Left renal cortex interstitium (tissue), 4 donors: ENCODE measurements around the gene DSG1. TPM values are rescaled to one million over a fixed set of nuclear protein-coding genes. Genes with fewer than 3 reads are reported as not detected.
"Not testable (repeated sequence)": the region's sequence is repeated elsewhere in the genome, so short reads cannot be mapped to it uniquely, and the experiment has no call there.

Experiments used
- DNase-seq, 4 donors: peaks; one replicate each; pipeline ENCODE4 v3.0.0-alpha.2; 2013; ENCODE audit warnings: low read depth in 4 of 4, low spot score in 2 of 4, missing footprints in 1 of 4
- polyA plus RNA-seq, 4 donors: library from polyadenylated mRNA; unstranded; fragments of 120-200 nt; gene quantifications; one replicate each; pipeline ENCODE4 v1.2.1, GENCODE V29; 2013; ENCODE audit not compliant: insufficient read length in 4 of 4

The DSG1 gene
- polyA plus RNA-seq, 4 donors: 0.03 to 0.08 (median 0.04) TPM

DNA sequence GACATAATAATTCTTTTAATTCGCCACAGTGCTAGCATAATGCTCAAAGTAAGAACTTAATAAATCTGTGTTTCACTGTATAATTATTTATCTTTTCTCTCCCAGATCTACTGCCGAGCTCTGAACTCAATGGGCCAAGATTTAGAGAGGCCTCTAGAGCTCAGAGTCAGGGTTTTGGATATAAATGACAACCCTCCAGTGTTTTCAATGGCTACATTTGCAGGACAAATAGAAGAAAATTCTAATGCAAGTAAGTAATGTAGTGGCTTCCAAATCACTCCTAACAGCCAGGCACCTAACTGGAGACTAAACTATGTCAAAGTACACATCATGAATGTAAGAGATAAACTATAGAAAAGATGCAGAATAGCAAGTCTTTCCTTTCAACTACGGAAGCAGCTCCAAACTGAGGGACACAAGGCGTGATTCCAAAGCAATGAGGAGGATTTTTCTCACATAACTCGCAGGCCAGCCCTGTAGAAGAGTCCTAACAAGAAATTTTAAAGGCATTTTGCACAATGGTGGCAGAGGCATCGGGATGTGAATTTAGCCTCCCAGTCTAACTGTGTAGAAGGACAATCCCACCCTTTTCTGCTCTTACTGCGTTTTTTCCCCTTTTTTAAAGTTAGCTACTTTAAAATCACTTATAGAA, 12.0 kb downstream of the DSG1 start:
- no peak for DNase-seq

- DNase-seq: no peak
Measured at GRCh38 chr18:31343454-31343853, 25.5 kb downstream of the DSG1 start.

GRCh38 chr18:31353336-31353735, 35.4 kb downstream of the DSG1 start:
- DNase-seq: not testable (repeated sequence)

DNA sequence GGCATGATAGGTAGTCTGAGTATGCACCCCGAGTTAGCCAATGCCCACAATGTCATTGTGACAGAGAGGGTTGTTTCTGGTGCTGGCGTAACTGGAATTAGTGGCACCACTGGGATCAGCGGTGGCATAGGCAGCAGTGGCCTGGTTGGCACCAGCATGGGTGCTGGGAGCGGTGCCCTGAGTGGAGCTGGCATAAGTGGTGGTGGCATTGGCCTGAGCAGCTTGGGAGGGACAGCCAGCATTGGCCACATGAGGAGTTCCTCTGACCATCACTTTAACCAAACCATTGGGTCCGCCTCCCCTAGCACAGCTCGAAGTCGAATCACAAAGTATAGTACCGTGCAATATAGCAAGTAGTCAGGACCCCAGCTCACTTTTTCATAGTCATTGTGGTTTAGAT, 37.0 kb downstream of the DSG1 start:
- DNase-seq: no peak

DNA sequence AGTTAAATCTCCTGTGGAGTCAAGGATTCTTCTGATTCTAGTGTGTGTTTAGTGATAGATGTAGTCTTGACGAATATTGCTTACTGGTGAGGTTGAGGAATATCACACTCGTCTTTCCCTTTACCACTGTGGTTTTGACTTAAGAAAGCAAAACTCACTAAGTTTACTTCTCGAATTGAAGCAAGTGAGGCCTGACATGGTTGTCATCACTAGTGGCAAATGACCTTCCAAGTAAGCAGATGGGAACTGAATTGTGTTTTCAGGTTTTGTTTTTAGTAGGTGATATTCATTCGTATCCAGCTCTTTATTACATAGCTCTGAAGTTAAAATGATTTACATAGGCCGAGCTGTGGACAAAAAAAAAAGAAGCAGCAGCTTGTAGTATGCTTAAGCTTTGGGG, 38.1 kb downstream of the DSG1 start:
- no peak for DNase-seq

DNA sequence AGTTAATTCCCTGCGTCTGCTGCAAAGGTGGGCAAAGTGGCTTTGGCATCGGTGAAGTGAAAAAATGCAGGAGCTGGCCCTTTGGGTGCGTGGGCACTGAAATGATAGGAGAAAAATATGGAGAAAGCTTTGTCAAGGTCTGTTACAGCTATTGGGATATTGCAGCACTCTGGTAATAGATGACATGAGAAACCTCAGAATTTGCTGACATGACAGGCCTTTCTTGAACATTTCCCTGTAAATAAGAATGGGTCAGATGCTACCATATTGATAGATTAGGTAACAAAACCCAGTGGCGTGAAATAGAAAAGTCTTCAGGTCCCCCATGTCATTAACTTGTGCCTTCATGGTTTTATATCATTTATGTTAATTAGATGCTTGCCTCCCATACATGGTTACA, 46.2 kb downstream of the DSG1 start:
- DNase-seq: no peak

- DNase-seq: no peak
Measured at GRCh38 chr18:31369478-31369877, 51.5 kb downstream of the DSG1 start.

GRCh38 chr18:31371989-31372388, 54.0 kb downstream of the DSG1 start:
- no peak for DNase-seq

DNA sequence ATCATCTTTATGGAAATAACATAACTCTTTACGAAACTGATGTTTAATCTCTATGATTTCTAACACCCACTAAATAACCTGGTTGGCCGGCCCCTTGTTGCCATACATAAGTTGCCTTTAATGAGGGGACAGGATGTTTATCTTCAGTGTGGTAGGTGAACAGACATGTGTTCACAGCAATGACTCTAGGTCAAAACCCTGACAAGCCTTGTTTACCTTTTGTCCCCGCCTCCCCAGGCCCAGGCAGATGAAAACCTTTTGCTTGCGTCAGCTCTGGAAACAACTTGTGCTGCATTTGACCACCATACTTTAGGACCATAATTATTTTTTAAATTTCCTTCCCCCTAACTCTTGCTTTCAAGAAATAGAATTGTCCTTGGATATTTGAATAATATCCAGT, 55.7 kb downstream of the DSG1 start:
- DNase-seq: no peak

- no peak for DNase-seq
Measured at GRCh38 chr18:31376477-31376876, 58.5 kb downstream of the DSG1 start, which contains the start of gene DSG4. TSS of gene DSG4 (plus strand) at chr18:31376777. CDS start at chr18:31376912, 135 bp downstream.

- DNase-seq: no peak
Measured at GRCh38 chr18:31380912-31381311, 63.0 kb downstream of the DSG1 start.

DNA sequence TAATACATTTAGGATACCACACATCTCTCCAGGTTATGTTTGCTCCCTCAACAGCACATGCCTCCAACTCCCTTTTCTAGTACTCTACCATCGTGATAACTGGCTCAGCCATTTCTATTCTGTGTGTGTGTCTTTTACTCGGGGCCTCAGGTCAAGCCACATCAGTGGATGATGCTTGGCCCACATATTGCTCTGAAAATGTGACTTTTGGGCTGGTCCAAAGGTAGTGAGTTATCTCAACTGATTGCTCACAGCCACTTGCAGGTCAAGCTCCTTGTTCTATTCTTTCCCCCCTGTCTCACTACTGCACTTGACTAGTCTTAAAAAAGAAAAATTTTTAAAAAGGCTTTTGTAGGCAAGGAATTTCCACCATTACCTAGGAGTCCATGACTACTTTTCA, 64.1 kb downstream of the DSG1 start:
- no peak for DNase-seq

DNA sequence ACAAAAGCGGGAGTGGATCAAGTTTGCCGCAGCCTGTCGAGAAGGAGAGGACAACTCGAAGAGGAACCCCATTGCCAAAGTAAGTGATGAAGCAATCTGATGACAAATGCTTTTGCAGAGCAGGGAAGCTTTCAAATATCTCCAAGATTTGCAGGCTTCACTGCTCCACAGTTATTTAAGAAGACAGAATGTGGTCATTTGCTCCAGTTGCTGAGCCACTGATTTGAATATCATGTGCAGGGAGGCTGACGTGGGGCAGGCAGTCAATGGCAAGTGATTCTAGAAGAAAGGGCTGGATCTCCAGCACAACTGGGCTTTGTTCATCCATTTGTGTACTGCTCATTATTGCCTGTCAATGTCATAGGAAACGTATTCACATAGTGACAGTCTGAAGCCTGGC, 68.8 kb downstream of the DSG1 start:
- DNase-seq: no peak

GRCh38 chr18:31393286-31393685, 75.3 kb downstream of the DSG1 start:
- DNase-seq: no peak

DNA sequence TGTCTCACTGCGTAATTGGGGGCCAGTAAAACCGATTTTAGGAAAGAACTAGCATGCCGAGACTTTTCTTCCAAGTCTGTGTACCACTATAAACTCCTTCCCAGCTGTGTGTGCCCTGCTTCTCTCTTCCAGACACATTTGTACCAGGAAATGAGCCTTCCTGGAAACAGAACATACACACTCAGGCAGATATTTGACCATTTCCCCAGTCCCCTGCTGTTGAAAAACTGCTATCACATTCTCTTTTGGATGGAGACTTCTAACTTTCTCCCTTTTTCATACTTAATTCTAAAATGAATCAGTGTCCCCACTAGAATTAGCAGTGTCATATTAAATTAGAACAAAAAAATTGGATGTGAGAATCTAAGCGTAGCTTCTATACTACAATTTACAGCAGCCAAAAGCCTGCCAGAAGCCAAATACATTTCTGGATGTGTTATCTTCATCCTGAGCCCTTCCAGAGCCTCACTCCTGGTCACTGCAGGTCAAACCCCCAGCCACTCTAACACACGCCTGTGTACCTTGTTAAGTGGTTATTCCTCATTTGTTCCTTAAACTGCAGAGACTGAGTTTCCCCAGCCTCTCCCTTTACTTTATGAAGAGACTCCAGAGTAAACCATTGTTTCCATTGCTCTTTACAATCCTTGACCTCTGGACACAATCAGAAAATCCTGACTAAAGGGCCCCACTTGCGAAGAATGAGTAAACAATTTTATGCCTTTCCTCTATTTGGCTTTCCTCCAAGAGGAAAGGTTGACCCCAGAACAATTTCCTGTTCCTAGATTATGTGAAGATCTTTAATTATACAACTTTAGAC, 79.0 kb downstream of the DSG1 start:
- DNase-seq: no peak

DNA sequence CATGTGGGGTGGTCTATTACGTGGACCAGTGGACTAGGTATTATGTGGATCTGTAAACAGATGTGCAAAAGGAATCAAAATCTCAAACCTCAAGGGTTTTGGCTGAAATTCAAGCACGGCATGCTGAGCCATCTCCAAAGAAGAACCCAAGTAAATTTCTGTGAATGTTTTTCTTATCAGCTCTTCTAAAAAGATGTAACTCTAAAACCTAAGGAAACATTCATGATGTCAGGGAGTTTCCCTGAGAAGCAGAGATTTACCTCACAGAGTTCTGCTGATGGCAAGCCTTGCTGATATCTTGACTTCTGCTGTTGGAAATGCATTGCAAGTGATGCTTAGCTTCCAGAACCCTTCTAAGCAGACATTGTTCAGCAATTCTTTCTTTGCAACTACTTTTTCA, 80.2 kb downstream of the DSG1 start:
- DNase-seq: no peak

DNA sequence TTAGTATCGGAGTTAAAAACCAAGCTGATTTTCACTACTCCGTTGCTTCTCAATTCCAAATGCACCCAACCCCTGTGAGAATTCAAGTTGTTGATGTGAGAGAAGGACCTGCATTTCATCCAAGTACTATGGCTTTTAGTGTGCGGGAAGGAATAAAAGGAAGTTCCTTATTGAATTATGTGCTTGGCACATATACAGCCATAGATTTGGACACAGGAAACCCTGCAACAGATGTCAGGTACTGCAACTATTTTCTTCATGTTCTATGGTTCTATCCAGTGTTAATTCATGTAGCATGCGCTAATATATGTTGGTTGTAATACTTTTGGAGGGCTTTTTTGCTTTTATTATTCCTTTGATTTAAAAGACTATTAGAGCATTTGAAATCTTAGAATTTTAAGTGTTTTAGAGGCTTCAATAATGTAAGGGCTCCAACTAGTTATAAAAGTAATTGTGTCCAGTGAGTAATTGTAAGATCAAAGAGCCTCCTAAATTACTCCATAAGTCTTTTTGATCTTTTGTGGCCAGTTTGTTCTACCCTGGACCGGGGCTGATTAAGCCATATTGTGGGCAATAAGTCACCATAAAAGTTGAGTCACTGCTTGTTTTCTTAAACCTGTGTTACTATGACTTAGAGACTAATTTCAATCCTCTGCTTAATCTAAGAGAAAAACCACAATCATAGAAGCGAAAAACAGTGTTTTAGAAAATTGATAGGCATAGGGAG, 81.5 kb downstream of the DSG1 start:
- DNase-seq: no peak

- no peak for DNase-seq
Measured at GRCh38 chr18:31401156-31402025, 83.4 kb downstream of the DSG1 start.

GRCh38 chr18:31402026-31402373, 84.0 kb downstream of the DSG1 start:
- no peak for DNase-seq

DNA sequence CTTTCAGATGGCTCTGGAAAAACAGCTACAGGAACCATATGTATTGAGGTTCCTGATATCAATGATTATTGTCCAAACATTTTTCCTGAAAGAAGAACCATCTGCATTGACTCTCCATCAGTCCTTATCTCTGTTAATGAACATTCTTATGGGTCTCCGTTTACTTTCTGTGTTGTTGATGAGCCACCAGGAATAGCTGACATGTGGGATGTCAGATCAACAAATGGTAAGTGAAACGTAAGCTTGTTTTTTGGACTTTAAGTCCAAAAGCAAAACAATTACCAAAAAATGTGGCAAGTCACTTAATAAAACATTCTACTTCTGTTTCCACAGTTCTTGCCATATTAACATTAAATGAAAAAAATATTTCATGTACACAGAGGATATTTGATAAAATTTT, 85.4 kb downstream of the DSG1 start:
- no peak for DNase-seq
